ENCODE measurements around the gene UBFD1.
"Not testable (repeated sequence)": the region's sequence is repeated elsewhere in the genome, so short reads cannot be mapped to it uniquely, and the experiment has no call there.

DNA sequence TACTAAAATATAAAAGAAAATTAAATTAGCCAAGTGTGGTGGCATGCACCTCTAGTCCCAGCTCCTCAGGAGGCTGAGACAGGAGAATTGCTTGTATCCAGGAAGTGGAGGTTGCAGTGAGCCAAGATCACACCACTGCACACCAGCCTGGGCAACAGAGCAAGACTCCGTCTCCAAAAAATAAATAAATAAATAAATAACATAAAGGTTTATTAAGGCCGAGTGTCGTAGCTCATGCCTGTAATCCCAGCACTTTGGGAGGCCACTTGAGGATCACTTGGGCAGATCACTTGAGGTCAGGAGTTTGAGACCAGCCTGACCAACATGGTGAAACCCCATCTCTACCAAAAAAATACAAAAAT, 16.7 kb upstream of the UBFD1 start:
- TF ChIP-seq, protein P1, sequence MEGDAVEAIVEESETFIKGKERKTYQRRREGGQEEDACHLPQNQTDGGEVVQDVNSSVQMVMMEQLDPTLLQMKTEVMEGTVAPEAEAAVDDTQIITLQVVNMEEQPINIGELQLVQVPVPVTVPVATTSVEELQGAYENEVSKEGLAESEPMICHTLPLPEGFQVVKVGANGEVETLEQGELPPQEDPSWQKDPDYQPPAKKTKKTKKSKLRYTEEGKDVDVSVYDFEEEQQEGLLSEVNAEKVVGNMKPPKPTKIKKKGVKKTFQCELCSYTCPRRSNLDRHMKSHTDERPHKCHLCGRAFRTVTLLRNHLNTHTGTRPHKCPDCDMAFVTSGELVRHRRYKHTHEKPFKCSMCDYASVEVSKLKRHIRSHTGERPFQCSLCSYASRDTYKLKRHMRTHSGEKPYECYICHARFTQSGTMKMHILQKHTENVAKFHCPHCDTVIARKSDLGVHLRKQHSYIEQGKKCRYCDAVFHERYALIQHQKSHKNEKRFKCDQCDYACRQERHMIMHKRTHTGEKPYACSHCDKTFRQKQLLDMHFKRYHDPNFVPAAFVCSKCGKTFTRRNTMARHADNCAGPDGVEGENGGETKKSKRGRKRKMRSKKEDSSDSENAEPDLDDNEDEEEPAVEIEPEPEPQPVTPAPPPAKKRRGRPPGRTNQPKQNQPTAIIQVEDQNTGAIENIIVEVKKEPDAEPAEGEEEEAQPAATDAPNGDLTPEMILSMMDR (IDR thresholded peaks at IDR 0.05) = not testable (repeated sequence)
- not testable (repeated sequence) for TF ChIP-seq POLR2A (IDR thresholded peaks at IDR 0.05)

All from body of pancreas (tissue), 4 donors.